ENCODE data around the gene IRF2BP2.

Gene IRF2BP2

GRCh38 chr1:234606784-234607108, 3.2 kb downstream of the IRF2BP2 start:
- Histone ChIP-seq H3K27ac (peak overlapping the region; percentile 98), H3K27me3 (replicated peaks) (no peaks in the 10 kb centered on the region), H3K4me3 (ENCODE audit: low read depth, low read length) (peak overlapping the region; percentile 93), H3K36me3 (replicated peaks) (peaks cover 52% of the 10 kb centered on the region)
- in situ Hi-C loops (cut with HindIII; ENCODE audit: low pct_ligation_motif_present, low sequenced_read_pairs): loop anchor here (25.0 kb wide), 1 partner anchor 356 kb away; no protein-coding TSS in a partner anchor
- no peak for DNase-seq
- TF ChIP-seq, protein P1, sequence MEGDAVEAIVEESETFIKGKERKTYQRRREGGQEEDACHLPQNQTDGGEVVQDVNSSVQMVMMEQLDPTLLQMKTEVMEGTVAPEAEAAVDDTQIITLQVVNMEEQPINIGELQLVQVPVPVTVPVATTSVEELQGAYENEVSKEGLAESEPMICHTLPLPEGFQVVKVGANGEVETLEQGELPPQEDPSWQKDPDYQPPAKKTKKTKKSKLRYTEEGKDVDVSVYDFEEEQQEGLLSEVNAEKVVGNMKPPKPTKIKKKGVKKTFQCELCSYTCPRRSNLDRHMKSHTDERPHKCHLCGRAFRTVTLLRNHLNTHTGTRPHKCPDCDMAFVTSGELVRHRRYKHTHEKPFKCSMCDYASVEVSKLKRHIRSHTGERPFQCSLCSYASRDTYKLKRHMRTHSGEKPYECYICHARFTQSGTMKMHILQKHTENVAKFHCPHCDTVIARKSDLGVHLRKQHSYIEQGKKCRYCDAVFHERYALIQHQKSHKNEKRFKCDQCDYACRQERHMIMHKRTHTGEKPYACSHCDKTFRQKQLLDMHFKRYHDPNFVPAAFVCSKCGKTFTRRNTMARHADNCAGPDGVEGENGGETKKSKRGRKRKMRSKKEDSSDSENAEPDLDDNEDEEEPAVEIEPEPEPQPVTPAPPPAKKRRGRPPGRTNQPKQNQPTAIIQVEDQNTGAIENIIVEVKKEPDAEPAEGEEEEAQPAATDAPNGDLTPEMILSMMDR (IDR thresholded peaks at IDR 0.05; ENCODE audit: low read depth, low read length, missing control alignments): no peak

DNA sequence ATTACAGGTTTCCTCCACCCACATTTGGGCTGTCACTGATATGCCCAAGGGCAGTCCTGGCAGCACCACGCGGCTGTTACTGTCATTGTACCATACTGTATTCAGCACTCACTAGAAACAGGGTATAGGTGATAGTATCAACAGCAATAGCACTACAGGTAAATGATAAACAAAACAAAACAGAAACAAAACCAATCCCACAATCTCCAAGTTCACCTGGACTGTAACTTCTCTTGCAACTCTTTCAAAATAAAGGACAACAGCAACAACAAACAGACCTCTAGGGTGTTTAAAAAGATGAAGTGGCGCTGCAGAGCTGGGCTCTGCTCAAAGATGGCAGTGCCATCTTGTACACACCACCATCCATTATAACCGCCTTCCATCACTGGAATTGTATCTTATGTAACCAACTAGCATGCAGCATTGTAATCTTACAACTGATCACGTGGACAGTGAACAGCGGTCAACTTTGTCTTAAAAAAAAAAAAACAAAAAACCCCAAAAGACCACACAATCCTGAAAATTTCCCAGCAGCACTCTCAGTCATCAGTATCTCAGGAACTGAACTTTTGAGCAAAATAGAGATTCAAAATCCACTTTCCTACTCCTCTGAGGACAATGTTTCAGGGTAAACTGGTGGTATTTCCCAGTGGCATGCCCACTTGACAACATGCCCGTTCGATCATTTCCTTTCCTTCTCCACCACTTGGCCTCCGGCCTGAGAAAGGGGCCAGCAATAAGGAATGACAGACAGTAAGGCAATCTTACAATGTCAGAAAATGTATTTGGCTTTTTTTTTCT, 3.8 kb downstream of the IRF2BP2 start:
- Histone ChIP-seq H3K4me3 (ENCODE audit: low read depth, low read length) (peak overlapping the region; percentile 93), H3K36me3 (replicated peaks) (peaks cover 52% of the 10 kb centered on the region), H3K27ac (peak overlapping the region; percentile 98), H3K27me3 (replicated peaks) (no peaks in the 10 kb centered on the region)
- TF ChIP-seq, protein P1 (IDR thresholded peaks at IDR 0.05; ENCODE audit: low read depth, low read length, missing control alignments): peak; percentile 3
- in situ Hi-C loops (cut with HindIII; ENCODE audit: low pct_ligation_motif_present, low sequenced_read_pairs): loop anchor here (25.0 kb wide), 1 partner anchor 356 kb away; no protein-coding TSS in a partner anchor
- no peak for DNase-seq

GRCh38 chr1:234605399-234605982, 4.5 kb downstream of the IRF2BP2 start:
- Histone ChIP-seq H3K27ac (peak overlapping the region; percentile 98), H3K36me3 (replicated peaks) (peaks cover 52% of the 10 kb centered on the region)
- in situ Hi-C loops (cut with HindIII; ENCODE audit: low pct_ligation_motif_present, low sequenced_read_pairs): loop anchor here (25.0 kb wide), 1 partner anchor 357 kb away; no protein-coding TSS in a partner anchor

DNA sequence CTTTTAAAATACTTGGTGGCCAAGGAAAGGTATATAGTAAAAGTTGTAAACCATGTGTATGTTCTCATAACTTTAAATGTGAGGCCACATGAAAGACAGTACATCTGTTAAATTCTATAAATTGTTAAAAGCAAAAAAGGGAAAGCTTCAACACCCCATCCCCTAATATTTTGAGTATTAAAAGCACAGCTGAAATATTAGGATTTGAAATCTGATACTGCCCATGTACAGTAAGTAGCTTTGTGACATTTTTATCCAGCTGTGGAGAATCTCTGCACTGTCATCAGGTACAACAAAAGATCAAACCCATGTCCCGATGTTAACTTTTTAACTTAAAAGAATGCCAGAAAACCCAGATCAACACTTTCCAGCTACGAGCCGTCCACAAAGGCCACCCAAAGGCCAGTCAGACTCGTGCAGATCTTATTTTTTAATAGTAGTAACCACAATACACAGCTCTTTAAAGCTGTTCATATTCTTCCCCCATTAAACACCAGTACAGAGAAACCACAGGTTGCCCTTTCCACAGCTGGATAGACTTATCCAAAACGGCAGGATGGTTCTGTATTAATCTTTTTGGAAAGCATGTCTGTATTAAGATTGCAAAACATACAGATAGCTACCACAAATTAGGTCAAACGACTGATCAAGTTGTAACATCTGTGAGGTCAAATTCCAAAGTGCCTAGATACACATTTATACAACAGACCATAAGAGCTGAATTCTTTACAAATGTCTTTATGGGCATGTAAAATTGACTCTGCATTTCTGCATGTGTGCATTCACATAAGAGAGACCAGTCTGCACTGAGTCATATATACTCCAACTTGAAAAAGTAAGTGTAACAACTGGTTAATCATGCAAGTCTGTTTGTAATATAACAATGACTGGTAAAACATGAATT, 5.2 kb downstream of the IRF2BP2 start:
- H3K36me3 ChIP-seq (replicated peaks): peaks cover 52% of the 10 kb centered on the region
- TF ChIP-seq, protein P1 (IDR thresholded peaks at IDR 0.05; ENCODE audit: low read depth, low read length, missing control alignments): no peak

More at GRCh38 chr1:234605399-234605982, 4.5 kb downstream of the IRF2BP2 start:
- peak overlapping the region; percentile 93 for H3K4me3 ChIP-seq (ENCODE audit: low read depth, low read length)
- no peaks in the 10 kb centered on the region for H3K27me3 ChIP-seq (replicated peaks)
- TF ChIP-seq, protein P1 (IDR thresholded peaks at IDR 0.05; ENCODE audit: low read depth, low read length, missing control alignments): no peak
- no peak for DNase-seq

More for the DNA sequence above, 5.2 kb downstream of the IRF2BP2 start:
- no peak for DNase-seq
- in situ Hi-C loops (cut with HindIII; ENCODE audit: low pct_ligation_motif_present, low sequenced_read_pairs): loop anchor here (25.0 kb wide), 1 partner anchor 358 kb away; no protein-coding TSS in a partner anchor
- Histone ChIP-seq H3K27me3 (replicated peaks) (no peaks in the 10 kb centered on the region), H3K4me3 (ENCODE audit: low read depth, low read length) (peak overlapping the region; percentile 93), H3K27ac (peak overlapping the region; percentile 98)

Measured in brain microvascular endothelial cell (primary cell).